Upper lobe of left lung (tissue), 6 donors: ENCODE data around the gene PLPP1. TPM values are rescaled to one million over a fixed set of nuclear protein-coding genes. Genes with fewer than 3 reads are reported as not detected.
"Not testable (repeated sequence)": the region's sequence is repeated elsewhere in the genome, so short reads cannot be mapped to it uniquely, and the experiment has no call there.

ENCODE experiments used
- ATAC-seq, 2 donors: fragments of 200-7000 bp; cut with Tn5 transposase; one replicate each; pipeline ENCODE4 v1.9.1; 2022; ENCODE audit warnings: mild to moderate bottlenecking in 2 of 2, moderate library complexity in 2 of 2; ENCODE audit not compliant: low FRiP score in 2 of 2
- DNase-seq, 2 donors: peaks; one replicate each; pipeline ENCODE4 v3.0.0-alpha.2; 2019 to 2020
- H3K27ac ChIP-seq, 4 donors: fragments of 200-600 bp; sonication (generic); one replicate each; pipeline ENCODE4 v1.5.1; 2016 to 2019
- H3K27me3 ChIP-seq, 4 donors: fragments of 200-600 bp; sonication (generic); one replicate each; pipeline ENCODE4 v1.5.1; 2017 to 2019
- H3K36me3 ChIP-seq, 4 donors: fragments of 200-600 bp; sonication (generic); one replicate each; pipeline ENCODE4 v1.5.1; 2016 to 2019
- H3K4me1 ChIP-seq, 4 donors: fragments of 200-600 bp; sonication (generic); one replicate each; pipeline ENCODE4 v1.5.1; 2018 to 2019
- H3K4me3 ChIP-seq, 4 donors: fragments of 200-600 bp; sonication (generic); one replicate each; pipeline ENCODE4 v1.5.1; 2017 to 2019; ENCODE audit warnings: mild to moderate bottlenecking in 2 of 4, moderate library complexity in 1 of 4
- H3K9me3 ChIP-seq, 4 donors: fragments of 200-600 bp; sonication (generic); one replicate each; pipeline ENCODE4 v1.5.1; 2018 to 2019
- CTCF ChIP-seq, 6 experiments: fragments of 450-650 bp in 4 of 6; fragments of 200-600 bp in 2 of 6; sonication (generic) in 2 of 6; IDR thresholded peaks; one replicate each; pipeline ENCODE4 v1.5.1; 2016 to 2019; ENCODE audit warnings: antibody characterized with exemption in 6 of 6
- EP300 ChIP-seq, 4 donors: sonication (generic); formaldehyde crosslinking; IDR thresholded peaks; one replicate each; pipeline ENCODE4 v1.5.1; 2017; ENCODE audit warnings: antibody characterized with exemption in 4 of 4, control low read depth in 2 of 4
- POLR2A ChIP-seq, 4 donors: fragments of 450-650 bp; IDR thresholded peaks; one replicate each; pipeline ENCODE4 v1.5.1; 2016 to 2017; ENCODE audit warnings: antibody characterized with exemption in 4 of 4, mild to moderate bottlenecking in 2 of 4
- POLR2AphosphoS5 ChIP-seq, 2 donors: sonication (generic); formaldehyde crosslinking; IDR thresholded peaks; one replicate each; pipeline ENCODE4 v1.5.1; 2017; ENCODE audit warnings: antibody characterized with exemption in 2 of 2
- WGBS, 2 donors: methylation state at CpG; one replicate each; pipeline ENCODE4 v1.1.5; 2017 to 2018; 5-methylcytosine and 5-hydroxymethylcytosine counted together
- total RNA-seq, 6 donors: library from RNA; depleted of rRNA in 4 of 6; stranded (reverse); fragments of >200 nt in 4 of 6; gene quantifications; one replicate each; pipeline versions ENCODE4 v1.1.0 to v1.2.1, GENCODE V29; 2016 to 2021
- donor health status: DM: no; HTN: no; CAD: no; lungs with moderate emphysema.
- donor health status: DM: no; HTN: yes; CAD: no; lungs with severe emphysema.

The PLPP1 gene
- total RNA-seq, 6 donors from 2014 or later, result 21.0 to 125 (median 65.6) TPM

GRCh38 chr5:55511010-55511409 lies 23.8 kb downstream of the PLPP1 start:
- no peak overlapping the region for H3K27ac ChIP-seq
- no peak for ATAC-seq
- no peaks in the 10 kb centered on the region for H3K9me3 ChIP-seq
- WGBS, 2 donors, result 59 to 79% methylated on average over 1 of the region's 1 CpG
- TF ChIP-seq POLR2AphosphoS5 (IDR thresholded peaks at IDR 0.05) (no peak), EP300 (IDR thresholded peaks at IDR 0.05) (no peak), POLR2A (IDR thresholded peaks at IDR 0.05) (no peak), CTCF (IDR thresholded peaks at IDR 0.05) (no peak)
- H3K36me3 ChIP-seq, result no peaks in the 10 kb centered on the region
- H3K4me1 ChIP-seq, result peaks cover 0 to 24% (median 8%) of the 10 kb centered on the region in 4 donors
- H3K4me3 ChIP-seq, result no peak overlapping the region
- DNase-seq, result no peak
- no peaks in the 10 kb centered on the region for H3K27me3 ChIP-seq

- no peak for DNase-seq
- H3K36me3 ChIP-seq, result no peaks in the 10 kb centered on the region
- TF ChIP-seq POLR2AphosphoS5 (IDR thresholded peaks at IDR 0.05), result no peak
- no peak for TF ChIP-seq CTCF (IDR thresholded peaks at IDR 0.05)
- TF ChIP-seq EP300 (IDR thresholded peaks at IDR 0.05), result no peak
- no peak for TF ChIP-seq POLR2A (IDR thresholded peaks at IDR 0.05)
- H3K27ac ChIP-seq, result no peak overlapping the region
- peaks cover 0 to 22% (median 8%) of the 10 kb centered on the region in 4 donors for H3K4me1 ChIP-seq
- H3K4me3 ChIP-seq, result no peak overlapping the region
- no peak for ATAC-seq
- H3K27me3 ChIP-seq, result no peaks in the 10 kb centered on the region
- H3K9me3 ChIP-seq, result no peaks in the 10 kb centered on the region
Measured at GRCh38 chr5:55510523-55510880, 24.3 kb downstream of the PLPP1 start.

- WGBS, 2 donors, result 78 to 88% methylated on average over 5 of the region's 5 CpGs
Measured at GRCh38 chr5:55509796-55510522, 24.8 kb downstream of the PLPP1 start.

DNA sequence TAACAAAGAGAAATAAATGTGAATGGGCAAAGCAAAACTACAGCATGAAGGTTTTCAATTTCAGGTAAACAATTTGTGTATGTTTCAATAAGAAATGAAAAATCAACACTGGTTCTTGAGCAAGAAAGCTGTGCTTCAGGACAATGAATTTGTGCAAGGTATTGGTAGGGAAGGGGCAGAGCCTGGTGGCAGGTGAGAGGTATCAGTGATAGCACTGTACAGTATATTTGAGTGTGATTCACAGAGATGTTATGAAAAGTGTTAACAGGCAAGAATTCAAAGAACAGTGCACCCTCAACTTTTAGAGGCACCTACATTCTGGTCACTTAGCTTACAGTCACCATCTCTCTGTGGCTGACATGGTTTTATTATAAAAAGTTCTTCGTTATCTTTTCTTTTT lies 25.7 kb downstream of the PLPP1 start:
- no peaks in the 10 kb centered on the region for H3K9me3 ChIP-seq
- peaks cover 0 to 16% (median 8%) of the 10 kb centered on the region in 4 donors for H3K4me1 ChIP-seq
- WGBS, 2 donors, result 89 to 96% methylated on average over 1 of the region's 1 CpG
- no peaks in the 10 kb centered on the region for H3K36me3 ChIP-seq
- H3K27me3 ChIP-seq, result no peaks in the 10 kb centered on the region
- H3K27ac ChIP-seq, result no peak overlapping the region
- no peak for ATAC-seq
- DNase-seq, result no peak
- no peak for TF ChIP-seq EP300 (IDR thresholded peaks at IDR 0.05)
- no peak for TF ChIP-seq CTCF (IDR thresholded peaks at IDR 0.05)
- TF ChIP-seq POLR2AphosphoS5 (IDR thresholded peaks at IDR 0.05), result no peak
- no peak for TF ChIP-seq POLR2A (IDR thresholded peaks at IDR 0.05)
- H3K4me3 ChIP-seq, result no peak overlapping the region

More at GRCh38 chr5:55509796-55510522, 24.8 kb downstream of the PLPP1 start:
- no peak overlapping the region for H3K27ac ChIP-seq
- DNase-seq, result no peak
- no peaks in the 10 kb centered on the region for H3K36me3 ChIP-seq
- TF ChIP-seq POLR2A (IDR thresholded peaks at IDR 0.05) (no peak), POLR2AphosphoS5 (IDR thresholded peaks at IDR 0.05) (no peak), EP300 (IDR thresholded peaks at IDR 0.05) (no peak), CTCF (IDR thresholded peaks at IDR 0.05) (no peak)
- no peaks in the 10 kb centered on the region for H3K9me3 ChIP-seq
- peaks cover 0 to 21% (median 8%) of the 10 kb centered on the region in 4 donors for H3K4me1 ChIP-seq
- H3K4me3 ChIP-seq, result no peak overlapping the region
- H3K27me3 ChIP-seq, result no peaks in the 10 kb centered on the region
- no peak for ATAC-seq

- 94 to 96% methylated on average over 2 of the region's 2 CpGs for WGBS, 2 donors
- no peak overlapping the region for H3K27ac ChIP-seq
- no peaks in the 10 kb centered on the region for H3K27me3 ChIP-seq
Measured at GRCh38 chr5:55507574-55507973, 27.2 kb downstream of the PLPP1 start.

DNA sequence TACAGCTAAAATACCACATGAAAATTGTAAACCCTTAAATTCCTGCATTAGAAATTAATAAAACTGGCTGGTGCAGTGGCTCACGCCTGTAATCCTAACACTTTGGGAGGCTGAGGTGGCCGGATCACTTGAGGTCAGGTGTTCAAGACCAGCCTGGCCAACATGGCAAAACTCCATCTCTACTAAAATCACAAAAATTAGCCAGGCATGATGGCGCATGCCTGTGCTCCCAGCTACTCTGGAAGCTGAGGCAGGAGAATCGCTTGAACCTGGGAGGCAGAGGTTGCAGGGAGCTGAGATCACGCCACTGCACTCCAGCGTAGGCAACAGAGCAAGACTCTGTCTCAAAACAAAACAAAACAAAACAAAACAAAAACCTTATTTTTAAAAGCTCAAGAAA lies 29.1 kb downstream of the PLPP1 start:
- not testable (repeated sequence) for H3K4me3 ChIP-seq, ATAC-seq, H3K27ac ChIP-seq, H3K27me3 ChIP-seq, H3K36me3 ChIP-seq, H3K9me3 ChIP-seq, DNase-seq
- 96 to 98% methylated on average over 6 of the region's 6 CpGs for WGBS, 2 donors
- H3K4me1 ChIP-seq, result peaks cover 0 to 16% (median 8%) of the 10 kb centered on the region in 4 donors

More at GRCh38 chr5:55507574-55507973, 27.2 kb downstream of the PLPP1 start:
- ATAC-seq, result no peak
- Histone ChIP-seq H3K4me1 (peaks cover 0 to 16% (median 8%) of the 10 kb centered on the region in 4 donors), H3K4me3 (no peak overlapping the region), H3K36me3 (no peaks in the 10 kb centered on the region), H3K9me3 (no peaks in the 10 kb centered on the region)
- DNase-seq, result no peak
- TF ChIP-seq POLR2AphosphoS5 (IDR thresholded peaks at IDR 0.05) (no peak), EP300 (IDR thresholded peaks at IDR 0.05) (no peak), CTCF (IDR thresholded peaks at IDR 0.05) (no peak), POLR2A (IDR thresholded peaks at IDR 0.05) (no peak)

DNA sequence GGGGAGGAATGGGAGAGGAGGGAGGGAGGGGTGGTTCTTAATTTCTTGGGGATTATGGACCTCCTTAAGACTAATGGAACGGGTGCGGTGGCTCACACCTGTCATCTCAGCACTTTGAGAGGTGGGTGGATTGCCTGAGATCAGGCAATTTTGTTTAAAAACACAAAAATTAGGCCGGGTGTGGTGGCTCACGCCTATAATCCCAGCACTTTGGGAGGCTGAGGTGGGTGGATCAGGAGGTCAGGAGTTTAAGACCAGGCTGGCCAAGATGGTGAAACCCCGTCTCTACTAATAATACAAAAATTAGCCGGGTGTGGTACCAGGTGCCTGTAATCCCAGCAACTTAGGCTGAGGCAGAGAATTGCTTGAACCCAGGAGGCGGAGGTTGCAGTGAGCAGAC lies 30.8 kb downstream of the PLPP1 start:
- H3K36me3 ChIP-seq, H3K9me3 ChIP-seq, DNase-seq, H3K4me3 ChIP-seq, ATAC-seq, H3K27ac ChIP-seq, H3K27me3 ChIP-seq: not testable (repeated sequence)
- H3K4me1 ChIP-seq, result peaks cover 0 to 16% (median 8%) of the 10 kb centered on the region in 4 donors
- WGBS, 2 donors, result 94% methylated on average over 6 to 7 of the region's 7 CpGs
